Measurements from ENCODE around the gene PROX1. TPM values are rescaled to one million over a fixed set of nuclear protein-coding genes. Genes with fewer than 3 reads are reported as not detected.

The PROX1 gene
- total and polyA plus RNA-seq, 9 of the 15 experiments (the other 6 are each of a cell fraction or from before 2014, with no cell fraction given), result 0.14 to 0.22 TPM; not detected in 7

- TF ChIP-seq KLF16 (IDR thresholded peaks at IDR 0.05), result peak; percentile 75
- peak; percentile 54; the same call in 1 of the 2 replicates for TF ChIP-seq LEF1 (IDR thresholded peaks at IDR 0.05)
- TF ChIP-seq HOXB6 (CRISPR knock-in tag; IDR thresholded peaks at IDR 0.05; ENCODE audit: borderline replicate concordance), result no peak
- no peak for TF ChIP-seq MCM3 (IDR thresholded peaks at IDR 0.05)
- TF ChIP-seq ZNF695 (CRISPR knock-in tag; IDR thresholded peaks at IDR 0.05), result no peak
- no peak for TF ChIP-seq NCOA2 (IDR thresholded peaks at IDR 0.05; ENCODE audit: partially characterized antibody in 2 of 2)
- no peak for TF ChIP-seq RB1 (IDR thresholded peaks at IDR 0.05; ENCODE audit: low read depth)
Observed at GRCh38 chr1:214003233-214003632, 15.5 kb downstream of the PROX1 start (continued).

- in situ Hi-C loops (cut with MboI), result no loop called here
- no TSS peak for BruUV-seq (replicated peaks)
- no peaks in the 10 kb centered on the region for H3K79me2 ChIP-seq (ENCODE audit: control insufficient read depth, insufficient read depth, low read length)
- no peak overlapping the region for H3K9ac ChIP-seq (ENCODE audit: insufficient read depth in 1 of 2, low read depth in 2 of 2, low read length in 2 of 2)
- peaks cover 0 to 9% of the 10 kb centered on the region in 2 experiments; a peak in 2 of 5 replicates for H3K4me1 ChIP-seq (replicated peaks in 1 of 2; ENCODE audit: control insufficient read depth in 2 of 2, insufficient read depth in 2 of 2, low read length in 2 of 2)
- no peaks in the 10 kb centered on the region for H3K9me3 ChIP-seq (replicated peaks; ENCODE audit: control insufficient read depth, insufficient read depth, low read depth, low read length)
- peaks cover 0 to 5% of the 10 kb centered on the region in 2 experiments; a peak in 2 of 5 replicates for H3K27me3 ChIP-seq (ENCODE audit: control insufficient read depth in 2 of 2, insufficient read depth in 2 of 2, low read length in 2 of 2)
- WGBS (ENCODE audit: insufficient coverage, low coverage, missing lambda C conversion rate), result 19% methylated on average over 2 of the region's 2 CpGs
- ATAC-seq (no peak), DNase-seq (ENCODE audit: extremely low read depth in 1 of 4, low spot score in 3 of 4) (no peak), FAIRE-seq (no peak)
- H3K9me1 ChIP-seq (ENCODE audit: control insufficient read depth, insufficient read depth, low read length), result no peaks in the 10 kb centered on the region
- no peak overlapping the region for H3K4me2 ChIP-seq (ENCODE audit: insufficient read depth, low read length)
- ChIA-PET POLR2A (interaction anchor here (0.8 kb wide), 1 partner anchor 626 kb away, joined by 3 read pairs; no protein-coding TSS in a partner anchor), CTCF (ENCODE audit: low intra/inter-chr PET ratio) (no interaction called here)
- TF ChIP-seq ZNF143 (CRISPR knock-in tag; IDR thresholded peaks at IDR 0.05) (no peak), MCM5 (IDR thresholded peaks at IDR 0.05; ENCODE audit: low read depth) (no peak)
- TF ChIP-seq, protein P1, sequence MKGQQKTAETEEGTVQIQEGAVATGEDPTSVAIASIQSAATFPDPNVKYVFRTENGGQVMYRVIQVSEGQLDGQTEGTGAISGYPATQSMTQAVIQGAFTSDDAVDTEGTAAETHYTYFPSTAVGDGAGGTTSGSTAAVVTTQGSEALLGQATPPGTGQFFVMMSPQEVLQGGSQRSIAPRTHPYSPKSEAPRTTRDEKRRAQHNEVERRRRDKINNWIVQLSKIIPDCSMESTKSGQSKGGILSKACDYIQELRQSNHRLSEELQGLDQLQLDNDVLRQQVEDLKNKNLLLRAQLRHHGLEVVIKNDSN (CRISPR knock-in tag; IDR thresholded peaks at IDR 0.05), result no peak
- no peak overlapping the region for H3K27ac ChIP-seq (ENCODE audit: extremely low read depth, low read depth, low read length)
- no peaks in the 10 kb centered on the region for H4K20me1 ChIP-seq (replicated peaks; ENCODE audit: control insufficient read depth, insufficient read depth, low read length)
- intact Hi-C loops (cut with micrococcal nuclease), result no loop called here
- no peaks in the 10 kb centered on the region for H3K36me3 ChIP-seq (ENCODE audit: control insufficient read depth, insufficient read depth, low read length)
- no peak overlapping the region for H2AFZ ChIP-seq (ENCODE audit: low read depth, low read length)
- no peak overlapping the region for H3K4me3 ChIP-seq
Observed at GRCh38 chr1:214004014-214004413, 16.2 kb downstream of the PROX1 start.

All from K562 (cell line).